ENCODE measurements around the gene FPR2. TPM values are rescaled to one million over a fixed set of nuclear protein-coding genes. Genes with fewer than 3 reads are reported as not detected.

Gene FPR2
- total and polyA plus RNA-seq, 9 of the 15 experiments (the other 6 are each of a cell fraction or from before 2014, with no cell fraction given) = 0.03 to 0.15 (median 0.07) TPM; not detected in 6

GRCh38 chr19:51799034-51799773 is 38.2 kb downstream of the FPR2 start (continued):
- TF ChIP-seq BCLAF1 (IDR thresholded peaks at IDR 0.05; ENCODE audit: borderline replicate concordance in 1 of 2, control insufficient read depth in 1 of 2, low read depth in 2 of 2, low read length in 1 of 2) (no peak), ZNF347 (CRISPR knock-in tag; IDR thresholded peaks at IDR 0.05; ENCODE audit: low read depth) (no peak), E4F1 (CRISPR knock-in tag; IDR thresholded peaks at IDR 0.05; ENCODE audit: borderline replicate concordance) (no peak), ATF6 (CRISPR knock-in tag; IDR thresholded peaks at IDR 0.05) (no peak; the same call in 1 of the 2 replicates), ZC3H8 (IDR thresholded peaks at IDR 0.05) (no peak), BRF1 (IDR thresholded peaks at IDR 0.05; ENCODE audit: borderline replicate concordance, extremely low read depth, insufficient read length) (no peak), PTBP1 (IDR thresholded peaks at IDR 0.05; ENCODE audit: low read depth, low read length) (no peak), NCOA6 (IDR thresholded peaks at IDR 0.05) (no peak), CCAR2 (IDR thresholded peaks at IDR 0.05; ENCODE audit: low read depth, low read length) (no peak), ZBTB9 (CRISPR knock-in tag; IDR thresholded peaks at IDR 0.05) (0 out of 2 replicates have a peak, but pooled peaks have one; percentile 7), SRSF3 (IDR thresholded peaks at IDR 0.05; ENCODE audit: insufficient read depth, low read length) (no peak), ATF1 (CRISPR knock-in tag; IDR thresholded peaks at IDR 0.05) (no peak), ATF1 (tag; IDR thresholded peaks at IDR 0.05) (peak; percentile 16; the same call in 1 of the 2 replicates), NR2C2 (CRISPR knock-in tag; IDR thresholded peaks at IDR 0.05) (no peak), NR2C2 (tag; IDR thresholded peaks at IDR 0.05) (peak; percentile 56), MNT (conservative IDR thresholded peaks at IDR 0.05) (peak in 1 of 2 experiments; percentile 25; a peak in 1 of 4 replicates)

Measured in K562 (cell line).